Fibroblast of lung (primary cell): Measurements from ENCODE around the gene SLCO4C1. TPM values are rescaled to one million over a fixed set of nuclear protein-coding genes. Genes with fewer than 3 reads are reported as not detected.

Source experiments
- DNase-seq, 2 donors: peaks; one replicate each; pipeline versions ENCODE4 v3.0.0 to v3.0.0-alpha.2; 2010; ENCODE audit warnings: low read depth in 2 of 2
- H2AFZ ChIP-seq: 2 replicates; pipeline ENCODE4 v1.5.1; 2012; ENCODE audit warnings: low read length, control low read depth, inconsistent platforms
- H3K27ac ChIP-seq: 2 replicates; pipeline ENCODE4 v1.5.1; 2011; ENCODE audit warnings: low read length, control low read depth; ENCODE audit not compliant: insufficient read depth
- H3K27me3 ChIP-seq: 2 replicates; pipeline ENCODE4 v1.5.1; 2011; ENCODE audit warnings: mild to moderate bottlenecking, low read length; ENCODE audit not compliant: control insufficient read depth, insufficient read depth
- H3K36me3 ChIP-seq: 2 replicates; pipeline ENCODE4 v1.5.1; 2011; ENCODE audit warnings: low read length; ENCODE audit not compliant: control insufficient read depth, insufficient read depth
- H3K4me1 ChIP-seq: 2 replicates; pipeline ENCODE4 v1.5.1; 2011; ENCODE audit warnings: low read length; ENCODE audit not compliant: control insufficient read depth, insufficient read depth; ENCODE audit errors: extremely low read depth
- H3K4me2 ChIP-seq: 2 replicates; pipeline ENCODE4 v1.5.1; 2011; ENCODE audit warnings: low read length, control low read depth; ENCODE audit not compliant: insufficient read depth; ENCODE audit errors: extremely low read depth
- H3K4me3 ChIP-seq, 4 experiments: fragments of 200-600 bp in 1 of 4; sonication (generic) in 1 of 4; replicated peaks in 1 of 4; 2 replicates each; pipeline ENCODE4 v1.5.1; 2011 to 2016; ENCODE audit warnings: low read length in 4 of 4, low read depth in 3 of 4, mild to moderate bottlenecking in 3 of 4, control low read depth in 2 of 4, inconsistent platforms in 1 of 4, mixed read lengths in 1 of 4; ENCODE audit not compliant: insufficient read depth in 1 of 4; ENCODE audit errors: control extremely low read depth in 1 of 4
- H3K79me2 ChIP-seq: 2 replicates; pipeline ENCODE4 v1.5.1; 2012; ENCODE audit warnings: mild to moderate bottlenecking, low read length, inconsistent platforms; ENCODE audit not compliant: control insufficient read depth, insufficient read depth
- H3K9ac ChIP-seq: 2 replicates; pipeline ENCODE4 v1.5.1; 2011; ENCODE audit warnings: mild to moderate bottlenecking, low read length, control low read depth; ENCODE audit not compliant: insufficient read depth
- H3K9me3 ChIP-seq: 2 replicates; pipeline ENCODE4 v1.5.1; 2012; ENCODE audit warnings: low read depth, low read length; ENCODE audit not compliant: control insufficient read depth, insufficient read depth
- H4K20me1 ChIP-seq: 2 replicates; pipeline ENCODE4 v1.5.1; 2011; ENCODE audit warnings: low read length; ENCODE audit not compliant: control insufficient read depth, insufficient read depth; ENCODE audit errors: extremely low read depth
- EZH2 ChIP-seq: IDR thresholded peaks from 2 replicates; pipeline ENCODE4 v1.5.1; 2012; ENCODE audit warnings: low read length, control low read depth, mild to moderate bottlenecking; ENCODE audit errors: missing control alignments
- polyA plus RNA-seq, 2 donors: library from polyadenylated mRNA; depleted of rRNA in 1 of 2; stranded (reverse) in 1 of 2; unstranded in 1 of 2; fragments of >200 nt; gene quantifications; 2 replicates each; pipeline ENCODE4 v1.2.1, GENCODE V29; 2011 to 2012; ENCODE audit warnings: missing spikeins in 1 of 2
- total RNA-seq: library from RNA; depleted of rRNA; stranded (reverse); fragments of >200 nt; gene quantifications from 2 replicates; pipeline ENCODE4 v1.2.1, GENCODE V29; 2014
- TF ChIP-seq, protein P1 (sequence below), 2 donors: IDR thresholded peaks in 1 of 2; conservative IDR thresholded peaks in 1 of 2; 1 replicate in 1 of 2; 2 replicates in 1 of 2; pipeline ENCODE4 v1.5.1; 2011 to 2012; ENCODE audit warnings: low read length in 2 of 2, control low read depth in 1 of 2, inconsistent platforms in 1 of 2, low read depth in 1 of 2, mild to moderate bottlenecking in 1 of 2

SLCO4C1 gene
- total and polyA plus RNA-seq, 2 donors (not counting 1 experiment from before 2014, with no cell fraction given), result under 0.01 to 0.01 TPM

DNA sequence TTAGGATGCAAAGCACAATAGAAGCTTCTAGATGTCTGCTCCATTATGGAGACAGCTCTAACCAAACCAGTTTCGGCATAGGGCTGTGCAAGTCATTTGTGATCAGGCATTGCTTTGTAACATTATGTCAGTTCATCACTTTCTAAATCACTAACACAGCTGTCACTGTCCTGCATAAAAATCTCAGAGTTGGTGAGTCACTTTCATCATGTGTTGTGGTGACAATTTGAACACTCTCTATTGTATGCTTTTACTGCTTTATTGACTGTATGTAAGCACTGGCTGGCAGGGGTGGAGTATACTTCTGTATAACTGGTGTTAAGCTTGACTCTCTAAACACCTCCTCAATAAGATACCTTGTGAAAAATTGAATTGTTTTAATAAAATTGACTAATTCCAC lies 77.9 kb downstream of the SLCO4C1 start:
- no peak for TF ChIP-seq EZH2
- TF ChIP-seq, protein P1, sequence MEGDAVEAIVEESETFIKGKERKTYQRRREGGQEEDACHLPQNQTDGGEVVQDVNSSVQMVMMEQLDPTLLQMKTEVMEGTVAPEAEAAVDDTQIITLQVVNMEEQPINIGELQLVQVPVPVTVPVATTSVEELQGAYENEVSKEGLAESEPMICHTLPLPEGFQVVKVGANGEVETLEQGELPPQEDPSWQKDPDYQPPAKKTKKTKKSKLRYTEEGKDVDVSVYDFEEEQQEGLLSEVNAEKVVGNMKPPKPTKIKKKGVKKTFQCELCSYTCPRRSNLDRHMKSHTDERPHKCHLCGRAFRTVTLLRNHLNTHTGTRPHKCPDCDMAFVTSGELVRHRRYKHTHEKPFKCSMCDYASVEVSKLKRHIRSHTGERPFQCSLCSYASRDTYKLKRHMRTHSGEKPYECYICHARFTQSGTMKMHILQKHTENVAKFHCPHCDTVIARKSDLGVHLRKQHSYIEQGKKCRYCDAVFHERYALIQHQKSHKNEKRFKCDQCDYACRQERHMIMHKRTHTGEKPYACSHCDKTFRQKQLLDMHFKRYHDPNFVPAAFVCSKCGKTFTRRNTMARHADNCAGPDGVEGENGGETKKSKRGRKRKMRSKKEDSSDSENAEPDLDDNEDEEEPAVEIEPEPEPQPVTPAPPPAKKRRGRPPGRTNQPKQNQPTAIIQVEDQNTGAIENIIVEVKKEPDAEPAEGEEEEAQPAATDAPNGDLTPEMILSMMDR (conservative IDR thresholded peaks at IDR 0.05 in 1 of 2, IDR thresholded peaks at IDR 0.05 in 1 of 2; ENCODE audit: low read depth in 1 of 2, low read length in 2 of 2), result no peak

DNA sequence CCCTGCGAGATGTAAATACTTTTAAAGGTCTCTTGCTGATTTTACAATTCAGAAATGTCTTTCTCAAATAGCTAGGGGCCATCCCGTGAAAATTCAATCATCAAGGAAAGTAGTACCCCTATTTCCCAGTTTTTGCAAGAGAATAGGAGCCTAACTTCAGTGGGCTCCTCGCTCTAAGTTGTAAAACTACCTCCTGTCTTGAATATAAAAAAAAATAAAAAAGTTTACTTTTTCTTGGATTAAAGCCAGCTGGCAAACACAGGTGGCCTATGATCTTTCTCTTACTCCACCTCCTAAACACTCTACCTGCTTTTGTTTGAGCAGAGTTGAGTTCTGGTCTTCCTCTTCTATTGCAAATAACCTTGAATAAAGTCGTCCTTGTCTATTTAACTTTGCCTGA lies 79.4 kb downstream of the SLCO4C1 start:
- TF ChIP-seq EZH2, result no peak
- TF ChIP-seq, protein P1 (conservative IDR thresholded peaks at IDR 0.05 in 1 of 2, IDR thresholded peaks at IDR 0.05 in 1 of 2; ENCODE audit: low read depth in 1 of 2, low read length in 2 of 2), result no peak
- Histone ChIP-seq H3K79me2 (no peaks in the 10 kb centered on the region), H3K4me3 (no peak overlapping the region), H2AFZ (no peak overlapping the region), H3K9me3 (no peaks in the 10 kb centered on the region), H3K9ac (no peak overlapping the region), H3K4me1 (no peaks in the 10 kb centered on the region), H4K20me1 (no peaks in the 10 kb centered on the region), H3K27me3 (no peaks in the 10 kb centered on the region), H3K4me2 (no peak overlapping the region), H3K27ac (no peak overlapping the region), H3K36me3 (no peaks in the 10 kb centered on the region)
- no peak for DNase-seq

More for the DNA sequence above, 77.9 kb downstream of the SLCO4C1 start:
- no peaks in the 10 kb centered on the region for H3K4me1 ChIP-seq
- H3K4me3 ChIP-seq, result no peak overlapping the region
- no peak overlapping the region for H3K9ac ChIP-seq
- no peaks in the 10 kb centered on the region for H3K36me3 ChIP-seq
- H3K27ac ChIP-seq, result no peak overlapping the region
- no peaks in the 10 kb centered on the region for H3K9me3 ChIP-seq
- H2AFZ ChIP-seq, result no peak overlapping the region
- no peak overlapping the region for H3K4me2 ChIP-seq
- no peak for DNase-seq
- no peaks in the 10 kb centered on the region for H3K27me3 ChIP-seq
- H3K79me2 ChIP-seq, result no peaks in the 10 kb centered on the region
- no peaks in the 10 kb centered on the region for H4K20me1 ChIP-seq

DNA sequence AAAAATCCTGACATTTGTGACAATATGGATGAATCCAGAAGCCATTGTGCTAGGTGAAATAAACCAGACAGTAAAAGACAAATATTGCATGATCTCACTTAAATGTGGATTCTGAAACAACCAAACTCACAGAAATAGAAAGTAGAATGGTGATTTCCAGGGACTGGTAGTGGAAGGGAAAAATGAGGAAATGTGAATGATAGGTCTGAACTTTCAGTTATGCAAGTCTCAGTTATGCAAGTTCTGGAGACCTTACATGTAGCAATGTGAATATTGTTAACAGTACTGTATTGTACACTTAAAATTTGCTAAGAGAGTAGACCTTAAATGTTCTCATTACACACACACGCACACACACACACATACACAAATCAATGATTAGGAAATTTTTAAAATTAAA lies 84.9 kb downstream of the SLCO4C1 start:
- H3K36me3 ChIP-seq, result no peaks in the 10 kb centered on the region
- TF ChIP-seq, protein P1 (conservative IDR thresholded peaks at IDR 0.05 in 1 of 2, IDR thresholded peaks at IDR 0.05 in 1 of 2; ENCODE audit: low read depth in 1 of 2, low read length in 2 of 2), result no peak
- no peak for TF ChIP-seq EZH2
- H3K27me3 ChIP-seq, result no peaks in the 10 kb centered on the region
- no peaks in the 10 kb centered on the region for H4K20me1 ChIP-seq
- H3K27ac ChIP-seq, result no peak overlapping the region
- no peak overlapping the region for H3K9ac ChIP-seq
- DNase-seq, result no peak
- H2AFZ ChIP-seq, result no peak overlapping the region
- no peaks in the 10 kb centered on the region for H3K4me1 ChIP-seq
- H3K4me2 ChIP-seq, result no peak overlapping the region
- no peak overlapping the region for H3K4me3 ChIP-seq
- no peaks in the 10 kb centered on the region for H3K79me2 ChIP-seq
- no peaks in the 10 kb centered on the region for H3K9me3 ChIP-seq
